ENCODE results near the gene SEC31B.
A peak's percentile ranks its signal among the peaks of the same experiment; 100 is the strongest.

Gene SEC31B

GRCh38 chr10:100519311-100520051 lies at the start of gene SEC31B:
SEC31B (minus strand) TSS chr10:100519861; CDS start chr10:100516952, 2,909 bp downstream.
- DNase-seq: no peak

- no peak for DNase-seq
Measured at GRCh38 chr10:100568912-100569311, 49.3 kb upstream of the SEC31B start.

- DNase-seq: no peak
Measured at GRCh38 chr10:100567826-100568225, 48.2 kb upstream of the SEC31B start.

DNA sequence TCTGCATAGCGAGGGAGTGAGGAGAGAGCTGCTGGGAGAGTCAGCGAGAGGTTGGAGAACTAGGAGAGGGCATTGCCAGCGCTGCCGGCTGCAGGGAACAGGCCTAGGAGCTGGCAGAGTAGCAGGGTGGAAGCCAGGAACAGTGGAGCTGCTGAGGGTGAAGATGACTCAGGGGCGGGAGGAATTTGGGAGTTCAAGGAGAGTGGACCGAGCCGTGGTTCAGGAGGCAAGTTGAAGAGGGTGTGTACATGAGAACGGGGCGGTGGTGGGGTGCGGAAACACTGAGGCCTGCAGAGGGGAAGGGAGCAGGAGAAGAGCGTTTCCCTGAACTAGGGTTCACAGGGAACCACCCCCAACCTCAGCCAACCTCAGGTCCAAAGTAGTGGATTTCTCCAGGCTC lies 47.6 kb upstream of the SEC31B start:
- no peak for DNase-seq

GRCh38 chr10:100566561-100566960 lies 46.9 kb upstream of the SEC31B start:
- no peak for DNase-seq

DNA sequence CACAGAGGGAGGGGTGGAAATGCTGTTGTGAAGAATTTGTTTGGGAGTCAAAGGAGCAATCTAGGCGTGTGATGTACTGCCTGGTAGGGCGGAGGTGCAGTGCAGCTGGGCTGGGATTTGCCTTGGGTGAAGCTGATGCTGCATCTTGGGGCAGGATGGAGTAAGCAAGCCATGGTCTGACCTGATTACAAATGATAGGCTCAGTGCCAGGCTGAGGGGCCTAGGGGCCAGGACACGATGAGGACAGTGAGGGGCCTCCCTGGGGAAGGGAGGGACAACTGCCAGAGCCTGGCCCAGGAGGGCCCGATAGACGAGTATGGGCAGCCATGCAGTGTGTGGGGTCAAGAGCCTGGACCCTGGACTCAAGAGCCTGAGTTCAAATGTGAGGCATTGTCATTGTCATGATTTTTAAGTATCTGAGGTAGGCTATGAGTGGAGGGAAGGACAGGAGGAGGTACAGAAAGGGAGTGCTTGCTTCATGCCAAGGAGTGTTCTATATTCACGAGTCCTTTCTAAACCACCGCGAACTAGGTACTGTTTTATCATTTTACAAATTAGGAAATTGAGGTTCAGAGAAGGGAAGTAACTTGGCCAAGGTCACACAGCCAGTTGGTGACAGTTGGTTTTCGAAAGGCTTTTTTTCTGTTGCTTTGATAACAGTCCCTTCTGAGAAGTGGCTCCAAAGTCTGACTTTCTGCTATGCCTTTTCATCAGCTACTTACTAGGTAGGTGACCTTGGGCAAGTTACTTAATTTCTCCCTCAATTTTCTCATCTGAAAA lies 45.7 kb upstream of the SEC31B start:
- DNase-seq: no peak

GRCh38 chr10:100562008-100562672 lies 42.5 kb upstream of the SEC31B start:
- no peak for DNase-seq

GRCh38 chr10:100561005-100561404 lies 41.3 kb upstream of the SEC31B start:
- no peak for DNase-seq

DNA sequence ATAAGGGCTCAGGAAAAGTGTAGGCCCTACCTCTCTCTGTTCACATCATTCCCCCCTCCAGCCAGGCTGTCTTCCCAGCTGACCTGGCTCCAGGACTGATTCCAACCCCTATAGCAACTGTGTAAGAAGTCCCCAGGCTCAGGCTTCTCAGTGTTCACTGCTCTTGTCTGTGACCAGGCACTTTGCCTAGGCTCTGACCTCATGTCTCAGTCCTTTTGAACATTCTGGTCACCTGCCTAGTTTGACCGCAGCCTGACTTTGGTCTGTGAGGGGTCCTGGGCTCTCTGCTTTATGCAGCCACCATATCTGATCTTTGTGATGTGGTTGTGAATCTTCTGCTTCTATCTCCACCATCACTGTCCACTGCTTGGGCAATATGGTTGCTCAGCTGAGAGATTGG lies 40.6 kb upstream of the SEC31B start:
- no peak for DNase-seq

DNA sequence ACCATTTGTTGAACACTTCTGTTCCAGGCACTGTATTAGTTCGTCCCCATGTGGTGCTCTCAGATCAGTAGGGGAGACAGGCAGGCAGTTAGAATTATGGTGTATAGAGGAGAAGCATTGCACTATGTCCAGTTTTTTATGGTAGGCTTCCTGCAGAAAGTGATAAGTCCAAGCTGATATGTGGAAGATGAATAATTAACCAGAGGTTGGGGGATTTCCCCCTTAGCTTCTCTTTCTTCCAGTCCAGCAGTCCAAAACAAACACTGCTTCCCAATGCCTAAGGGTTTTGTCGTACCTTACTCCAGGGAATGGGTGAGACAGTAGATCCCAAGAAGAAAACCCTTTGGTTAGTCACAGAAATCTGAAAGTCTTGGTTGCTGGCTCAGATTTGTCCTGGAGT lies 35.2 kb upstream of the SEC31B start:
- DNase-seq: no peak

- no peak for DNase-seq
Measured at GRCh38 chr10:100553929-100554328, 34.3 kb upstream of the SEC31B start.

DNA sequence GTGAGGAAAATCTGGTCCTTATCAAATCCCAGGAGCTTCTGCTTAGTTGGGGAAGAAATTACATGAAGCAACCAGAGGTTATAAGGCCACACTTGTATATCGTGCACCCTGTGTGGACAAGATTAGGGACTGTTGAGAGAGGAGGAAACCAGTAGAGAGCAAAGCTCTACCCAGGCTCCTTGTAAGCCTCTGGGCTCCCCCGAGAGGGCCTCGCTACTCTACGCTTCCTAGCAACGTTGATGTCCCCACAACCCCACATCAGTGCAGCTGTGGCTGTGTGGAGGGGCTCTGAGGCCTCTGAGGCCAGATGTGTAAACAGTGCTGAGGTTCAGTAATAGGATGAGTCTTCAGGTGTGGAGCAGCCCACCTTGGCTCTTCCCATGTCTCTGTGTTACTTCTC lies 32.1 kb upstream of the SEC31B start:
- DNase-seq: no peak

- no peak for DNase-seq
Measured at GRCh38 chr10:100551196-100551595, 31.5 kb upstream of the SEC31B start.

DNA sequence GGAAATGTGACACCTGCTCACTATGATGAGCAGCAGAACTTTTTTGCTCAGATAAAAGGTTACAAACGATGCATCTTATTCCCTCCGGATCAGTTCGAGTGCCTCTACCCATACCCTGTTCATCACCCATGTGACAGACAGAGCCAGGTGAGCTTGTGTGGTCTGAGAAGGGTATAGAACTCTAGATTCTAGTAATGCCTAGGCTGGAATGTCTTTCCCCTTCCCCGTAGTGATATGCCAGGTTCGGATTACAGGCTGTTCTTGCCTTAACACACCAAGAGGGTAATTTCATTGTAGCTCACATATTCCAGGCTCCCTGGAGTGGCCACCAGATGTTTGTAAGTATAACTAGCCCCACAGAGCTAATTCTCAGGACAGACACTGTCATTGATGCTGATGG lies 25.3 kb upstream of the SEC31B start:
- DNase-seq: no peak

DNA sequence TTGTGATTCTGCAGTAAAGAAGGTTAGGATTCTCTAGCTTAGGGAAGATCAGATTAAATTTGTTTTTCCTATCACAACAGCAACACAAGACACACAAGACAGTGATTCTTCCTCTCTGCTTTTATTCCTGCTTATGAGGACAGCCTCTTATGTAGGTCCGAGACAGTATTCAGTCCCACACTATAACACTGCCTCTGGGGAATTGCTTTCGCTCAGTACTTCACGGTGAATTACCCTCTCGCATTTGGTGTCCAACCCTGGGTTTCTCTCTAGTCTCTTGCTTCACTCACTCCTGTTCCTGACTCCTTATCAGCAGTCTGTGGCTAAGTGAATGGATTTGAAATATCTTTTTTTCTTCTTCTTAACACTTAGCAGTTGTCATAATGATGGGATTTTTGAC lies 17.8 kb upstream of the SEC31B start:
- no peak for DNase-seq

DNA sequence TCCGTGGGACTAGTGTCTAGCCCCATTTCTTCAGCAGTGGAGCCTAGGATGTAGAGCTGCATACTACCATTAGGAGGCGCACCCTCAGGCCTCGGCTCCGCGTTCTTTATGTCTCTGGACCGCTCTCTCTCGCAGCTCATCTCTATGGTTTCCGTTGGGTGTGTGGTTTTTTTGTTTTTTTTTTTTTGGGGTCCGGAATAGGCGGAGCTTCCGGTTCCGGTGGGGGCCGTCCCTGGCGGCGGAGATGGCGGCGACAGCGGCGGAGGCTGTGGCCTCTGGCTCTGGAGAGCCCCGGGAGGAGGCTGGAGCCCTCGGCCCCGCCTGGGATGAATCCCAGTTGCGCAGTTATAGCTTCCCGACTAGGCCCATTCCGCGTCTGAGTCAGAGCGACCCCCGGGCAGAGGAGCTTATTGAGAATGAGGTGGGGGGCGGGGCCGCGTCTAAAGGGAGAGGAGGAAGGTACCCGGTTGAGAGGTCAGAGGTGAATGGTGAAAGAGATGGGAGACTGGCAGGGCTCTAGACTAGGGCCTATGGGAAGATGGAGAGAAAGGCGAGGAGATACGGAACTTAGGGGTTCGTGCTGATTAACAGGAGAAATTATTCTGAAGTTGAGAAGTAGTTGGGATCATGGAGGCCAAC lies 16.2 kb upstream of the SEC31B start, which contains the start of gene HIF1AN:
HIF1AN (plus strand) TSS at position 229 of the 639 bp plus-strand sequence; CDS start at position 245, 16 bp downstream.
- DNase-seq: peak; percentile 65

GRCh38 chr10:100535338-100535714 lies 15.7 kb upstream of the SEC31B start:
- no peak for DNase-seq

- no peak for DNase-seq
Measured at GRCh38 chr10:100534726-100535125, 15.1 kb upstream of the SEC31B start.

DNA sequence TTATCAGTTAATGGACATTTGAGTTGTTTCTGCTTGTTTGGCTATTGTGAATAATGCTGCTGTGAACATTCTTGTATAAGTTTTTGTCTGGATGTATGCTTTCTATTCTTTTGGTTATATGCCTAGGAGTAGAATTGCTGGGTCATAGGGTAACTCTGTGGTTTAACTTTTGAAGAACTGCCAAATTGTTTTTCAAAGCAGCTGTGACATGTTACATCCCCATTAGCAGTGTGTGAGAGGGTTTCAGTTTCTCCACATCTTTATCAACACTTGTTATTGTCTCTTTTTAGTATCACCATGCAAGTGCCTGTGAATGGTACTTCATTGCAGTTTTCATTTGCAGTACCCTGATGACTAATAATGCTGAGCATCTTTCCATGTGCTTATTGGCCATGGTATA lies 12.1 kb upstream of the SEC31B start:
- no peak for DNase-seq

DNA sequence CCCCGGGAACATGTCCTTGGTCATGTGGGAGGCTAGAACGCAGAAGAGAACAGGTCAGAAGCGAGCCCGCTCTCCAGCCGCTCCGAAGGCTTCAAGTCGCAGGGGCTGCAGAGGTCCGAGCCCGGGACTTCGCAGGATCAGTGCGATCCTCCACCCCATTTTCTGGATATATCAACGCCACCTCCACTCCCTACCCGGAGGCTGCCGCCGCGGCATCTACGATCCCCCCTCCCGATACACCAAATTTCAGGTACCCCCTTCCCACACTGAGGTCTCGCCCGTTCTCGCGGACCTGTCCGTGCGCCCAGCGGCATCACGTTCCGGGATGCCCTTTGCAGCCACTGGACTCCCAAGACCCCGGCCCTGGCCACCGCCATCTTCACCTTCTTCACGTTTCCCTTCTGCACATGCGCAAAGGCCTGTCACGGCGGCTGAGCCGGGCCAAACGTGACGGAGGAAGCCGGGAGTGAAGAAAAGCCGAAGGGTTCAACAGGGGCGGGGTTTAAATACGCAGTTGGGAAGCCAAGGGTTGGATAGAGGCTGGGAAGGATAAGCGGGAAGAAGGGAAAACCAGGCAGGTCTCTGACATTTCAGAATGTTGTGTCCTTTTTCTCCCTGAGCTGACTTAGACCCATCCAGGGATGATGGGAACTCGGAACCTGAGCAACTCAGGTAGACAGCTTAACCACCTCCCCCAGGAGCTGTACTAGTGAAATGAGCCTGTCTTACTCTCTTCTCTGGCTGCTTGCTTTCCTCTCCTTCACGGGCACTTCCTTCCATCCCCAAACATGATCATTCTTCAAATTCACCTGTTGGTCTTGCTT lies 10.0 kb upstream of the SEC31B start, which contains the start of gene NDUFB8:
NDUFB8 (minus strand) TSS at position 397 of the 824 bp plus-strand sequence; CDS start at position 377, 20 bp downstream.
- DNase-seq: peak; percentile 26

DNA sequence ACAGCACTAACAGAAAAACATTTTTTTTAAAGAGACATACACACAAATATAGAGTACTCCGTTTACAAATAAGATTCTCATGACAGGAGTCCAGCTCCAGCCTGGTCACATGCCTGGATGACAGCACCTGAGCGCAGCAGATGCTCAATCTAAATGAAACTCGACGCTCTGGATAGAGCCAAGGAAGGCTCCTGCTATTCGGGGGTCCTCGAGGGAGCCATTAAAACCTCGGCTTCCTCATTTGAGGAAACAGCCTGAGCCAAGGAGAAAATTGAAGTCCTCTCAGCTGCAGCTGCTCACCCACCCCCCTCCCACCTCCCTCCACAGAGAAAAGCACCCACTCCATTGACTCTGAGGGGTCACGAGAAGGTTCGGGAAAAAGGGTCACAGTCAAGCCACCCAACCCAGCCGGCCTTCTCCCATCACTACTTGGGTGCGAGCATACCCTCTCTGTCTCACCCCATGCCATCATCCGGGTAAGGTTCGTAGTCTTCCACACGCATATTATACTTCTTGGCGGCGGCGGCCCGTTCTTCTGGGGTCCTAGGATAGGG lies 9.3 kb upstream of the SEC31B start:
- DNase-seq: peak; percentile 17
